ENCODE data around the gene NSUN4.

NSUN4 gene

GRCh38 chr1:46403916-46404315 lies 63.3 kb downstream of the NSUN4 start:
- no peak overlapping the region for H3K27ac ChIP-seq
- DNase-seq (ENCODE audit: low read depth, low spot score): no peak

- no peak overlapping the region for H3K27ac ChIP-seq
- no peak for DNase-seq (ENCODE audit: low read depth, low spot score)
Observed at GRCh38 chr1:46404482-46405196, 64.0 kb downstream of the NSUN4 start.

- DNase-seq (ENCODE audit: low read depth, low spot score): no peak
- H3K27ac ChIP-seq: no peak overlapping the region
Observed at GRCh38 chr1:46405197-46405555, 64.6 kb downstream of the NSUN4 start.

- no peak for DNase-seq (ENCODE audit: low read depth, low spot score)
- H3K27ac ChIP-seq: no peak overlapping the region
Observed at GRCh38 chr1:46405724-46406123, 65.1 kb downstream of the NSUN4 start.

- H3K27ac ChIP-seq: no peak overlapping the region
- DNase-seq (ENCODE audit: low read depth, low spot score): no peak
Observed at GRCh38 chr1:46406881-46407608, 66.4 kb downstream of the NSUN4 start.

- DNase-seq (ENCODE audit: low read depth, low spot score): no peak
- no peak overlapping the region for H3K27ac ChIP-seq
Observed at GRCh38 chr1:46407636-46408035, 67.0 kb downstream of the NSUN4 start.

- DNase-seq (ENCODE audit: low read depth, low spot score): no peak
- no peak overlapping the region for H3K27ac ChIP-seq
Observed at GRCh38 chr1:46408356-46409062, 67.9 kb downstream of the NSUN4 start.

GRCh38 chr1:46409063-46409372 lies 68.4 kb downstream of the NSUN4 start:
- H3K27ac ChIP-seq: no peak overlapping the region
- no peak for DNase-seq (ENCODE audit: low read depth, low spot score)

- no peak for DNase-seq (ENCODE audit: low read depth, low spot score)
- no peak overlapping the region for H3K27ac ChIP-seq
Observed at GRCh38 chr1:46410156-46411009, 69.8 kb downstream of the NSUN4 start.

- no peak overlapping the region for H3K27ac ChIP-seq
Observed at GRCh38 chr1:46411010-46411405, 70.4 kb downstream of the NSUN4 start.

More at GRCh38 chr1:46411010-46411405, 70.4 kb downstream of the NSUN4 start:
- DNase-seq (ENCODE audit: low read depth, low spot score): no peak
